Peyer's patch (tissue), 4 donors: ENCODE measurements around the gene DGCR8.

Experiments used
- CTCF ChIP-seq, 6 experiments: fragments of 450-650 bp in 4 of 6; fragments of 200-600 bp in 2 of 6; sonication (generic) in 1 of 6; IDR thresholded peaks; one replicate each; pipeline ENCODE4 v1.5.1; 2017 to 2019; ENCODE audit warnings: antibody characterized with exemption in 6 of 6, mild to moderate bottlenecking in 3 of 6, moderate library complexity in 1 of 6
- POLR2A ChIP-seq, 2 donors: fragments of 450-650 bp; IDR thresholded peaks; one replicate each; pipeline ENCODE4 v1.5.1; 2017; ENCODE audit warnings: antibody characterized with exemption in 2 of 2, mild to moderate bottlenecking in 2 of 2, moderate library complexity in 2 of 2

- TF ChIP-seq CTCF (IDR thresholded peaks at IDR 0.05) (no peak), POLR2A (IDR thresholded peaks at IDR 0.05) (no peak)
Observed at GRCh38 chr22:20147237-20147988, 67.4 kb downstream of the DGCR8 start.
